ENCODE results near the gene CNEP1R1. TPM values are rescaled to one million over a fixed set of nuclear protein-coding genes. Genes with fewer than 3 reads are reported as not detected.
A peak's percentile ranks its signal among the peaks of the same experiment; 100 is the strongest.

Gene CNEP1R1, protein sequence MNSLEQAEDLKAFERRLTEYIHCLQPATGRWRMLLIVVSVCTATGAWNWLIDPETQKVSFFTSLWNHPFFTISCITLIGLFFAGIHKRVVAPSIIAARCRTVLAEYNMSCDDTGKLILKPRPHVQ
- 10 to 100 TPM; 20.2 to 24.9 TPM for total RNA-seq
- polyA plus RNA-seq (2013, experiment 1 of 2): 24.4 TPM
- polyA plus RNA-seq (2013, experiment 2 of 2): 22.3 TPM
- long read RNA-seq, experiment 1, partial matches to known transcripts: 0 of 3 reads
- long read RNA-seq, experiment 1, other reads (novel, unspliced or antisense): 2 of 3 reads
- long read RNA-seq, experiment 2, transcript CNEP1R1-203 (7 exons, 2,965 nt): minor isoform, 7 of 62 reads
- long read RNA-seq, experiment 2, transcript CNEP1R1-202 (6 exons, 2,117 nt): major isoform, 43 of 62 reads
- long read RNA-seq, experiment 2, partial matches to known transcripts: 5 of 62 reads
- long read RNA-seq, experiment 2, other reads (novel, unspliced or antisense): 6 of 62 reads
- long read RNA-seq, experiment 3, transcript CNEP1R1-202 (6 exons, 2,117 nt): major isoform, 52 of 71 reads
- long read RNA-seq, experiment 3, transcript CNEP1R1-203 (7 exons, 2,965 nt): minor isoform, 14 of 71 reads
- long read RNA-seq, experiment 3, partial matches to known transcripts: 0 of 71 reads
- long read RNA-seq, experiment 3, other reads (novel, unspliced or antisense): 1 of 71 reads
- long read RNA-seq, experiment 4, transcript CNEP1R1-202 (6 exons, 2,117 nt): major isoform, 12 of 17 reads
- long read RNA-seq, experiment 4, partial matches to known transcripts: 2 of 17 reads
- long read RNA-seq, experiment 4, other reads (novel, unspliced or antisense): 0 of 17 reads

DNA sequence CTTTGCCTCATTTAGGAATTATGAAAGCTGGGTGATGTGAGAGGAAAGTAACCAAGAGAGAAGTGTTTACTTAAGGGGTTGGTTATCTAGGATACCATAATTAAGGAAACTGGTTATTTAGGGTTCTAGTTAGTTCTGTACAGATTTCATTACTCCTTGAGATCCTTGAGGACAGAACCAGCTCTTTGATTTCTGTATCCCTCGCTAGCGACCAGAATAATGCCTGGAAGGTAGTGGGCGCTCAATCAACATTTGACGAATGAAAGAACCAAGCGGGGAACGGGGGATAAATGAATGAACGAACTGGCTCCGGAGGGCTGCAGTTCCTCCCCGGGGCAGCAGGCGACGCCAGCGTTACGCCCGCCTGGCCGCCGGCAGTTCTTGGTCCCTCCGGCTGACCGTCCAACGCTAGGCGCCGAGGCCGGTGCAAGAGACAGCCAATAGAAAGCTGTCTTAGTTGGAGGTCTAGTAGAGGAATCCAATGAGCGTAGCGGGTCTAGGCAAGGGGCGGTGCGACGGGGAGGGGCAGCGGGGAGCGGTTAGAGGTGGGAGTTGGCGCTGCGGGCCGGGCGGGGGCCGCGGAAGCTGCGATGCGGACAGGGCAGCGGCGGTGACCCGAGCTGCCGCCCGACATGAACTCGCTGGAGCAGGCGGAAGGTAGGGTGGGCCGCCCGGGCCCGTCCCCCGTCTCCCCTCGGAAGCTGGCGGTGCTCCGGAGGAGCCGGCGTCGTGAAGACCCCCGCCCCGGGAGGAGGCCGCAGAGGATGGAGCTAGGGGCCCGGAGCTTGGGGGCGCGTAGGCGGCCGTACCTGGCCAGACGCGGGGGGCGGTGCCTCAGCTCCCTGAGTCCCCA is at the start of gene CNEP1R1:
CNEP1R1 (plus strand) TSS at position 542 of the 853 bp plus-strand sequence; CDS start at position 633, 91 bp downstream.
- Histone ChIP-seq H3K27me3 (ENCODE audit: control insufficient read depth, insufficient read depth, low read length, poor library complexity, severe bottlenecking) (no peaks in the 10 kb centered on the region), H3K9ac (ENCODE audit: extremely low read depth, low read length, poor library complexity, severe bottlenecking) (peak within 1 kb of the TSS; percentile 54), H3K9me3 (ENCODE audit: control insufficient read depth, low read length) (no peaks in the 10 kb centered on the region), H3K36me3 (ENCODE audit: control insufficient read depth, insufficient read depth, low read length) (peaks cover 25% of the 10 kb centered on the region), H3K4me3 (ENCODE audit: low read length) (peak within 1 kb of the TSS; percentile 91), H3K27ac (ENCODE audit: low read depth, low read length) (no peak within 1 kb of the TSS), H3K4me1 (ENCODE audit: control insufficient read depth, insufficient read depth, low read length) (no peaks in the 10 kb centered on the region)
- Mint-ChIP-seq H3K9me3 (no peaks in the 10 kb centered on the region), H3K27me3 (ENCODE audit: insufficient read depth) (no peaks in the 10 kb centered on the region), H3K4me1 (peaks cover 18% of the 10 kb centered on the region), H3K27ac (peak within 1 kb of the TSS; percentile 74), H3K4me3 (peak within 1 kb of the TSS; percentile 90), H3K36me3 (ENCODE audit: low read depth) (peaks cover 17% of the 10 kb centered on the region)
- WGBS, 2 experiments (ENCODE audit: insufficient coverage in 1 of 2, insufficient read length in 1 of 2): 0% methylated on average over 46 to 65 of the region's 65 CpGs
- TF ChIP-seq, protein P1, sequence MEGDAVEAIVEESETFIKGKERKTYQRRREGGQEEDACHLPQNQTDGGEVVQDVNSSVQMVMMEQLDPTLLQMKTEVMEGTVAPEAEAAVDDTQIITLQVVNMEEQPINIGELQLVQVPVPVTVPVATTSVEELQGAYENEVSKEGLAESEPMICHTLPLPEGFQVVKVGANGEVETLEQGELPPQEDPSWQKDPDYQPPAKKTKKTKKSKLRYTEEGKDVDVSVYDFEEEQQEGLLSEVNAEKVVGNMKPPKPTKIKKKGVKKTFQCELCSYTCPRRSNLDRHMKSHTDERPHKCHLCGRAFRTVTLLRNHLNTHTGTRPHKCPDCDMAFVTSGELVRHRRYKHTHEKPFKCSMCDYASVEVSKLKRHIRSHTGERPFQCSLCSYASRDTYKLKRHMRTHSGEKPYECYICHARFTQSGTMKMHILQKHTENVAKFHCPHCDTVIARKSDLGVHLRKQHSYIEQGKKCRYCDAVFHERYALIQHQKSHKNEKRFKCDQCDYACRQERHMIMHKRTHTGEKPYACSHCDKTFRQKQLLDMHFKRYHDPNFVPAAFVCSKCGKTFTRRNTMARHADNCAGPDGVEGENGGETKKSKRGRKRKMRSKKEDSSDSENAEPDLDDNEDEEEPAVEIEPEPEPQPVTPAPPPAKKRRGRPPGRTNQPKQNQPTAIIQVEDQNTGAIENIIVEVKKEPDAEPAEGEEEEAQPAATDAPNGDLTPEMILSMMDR (conservative IDR thresholded peaks at IDR 0.05): peak; percentile 98
- peak; percentile 99 for DNase-seq

DNA sequence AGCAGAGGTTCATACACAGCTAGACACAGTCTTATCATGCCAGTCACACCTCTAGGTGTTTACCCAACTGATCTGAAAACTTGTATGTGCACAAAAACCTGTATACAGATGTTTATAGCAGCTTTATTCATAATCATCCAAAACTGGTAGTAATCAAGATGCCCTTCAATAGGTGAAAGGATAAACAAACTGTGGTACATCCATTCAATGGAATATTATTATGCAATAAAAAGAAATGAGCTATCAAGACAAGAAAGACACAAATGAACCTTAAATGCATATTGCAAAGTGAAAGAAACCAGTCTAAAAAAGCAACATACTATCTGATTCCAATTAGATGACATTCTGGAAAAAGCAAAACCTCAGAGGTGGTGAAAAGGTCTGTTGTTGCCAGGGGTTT is 47.6 kb upstream of the CNEP1R1 start:
- Mint-ChIP-seq H3K4me3 (no peak overlapping the region), H3K36me3 (ENCODE audit: low read depth) (no peaks in the 10 kb centered on the region), H3K27me3 (ENCODE audit: insufficient read depth) (peaks cover 5% of the 10 kb centered on the region), H3K9me3 (peaks cover 7% of the 10 kb centered on the region), H3K4me1 (no peaks in the 10 kb centered on the region), H3K27ac (no peak overlapping the region)
- Histone ChIP-seq H3K4me3 (ENCODE audit: low read length) (no peak overlapping the region), H3K9me3 (ENCODE audit: control insufficient read depth, low read length) (no peaks in the 10 kb centered on the region), H3K27me3 (ENCODE audit: control insufficient read depth, insufficient read depth, low read length, poor library complexity, severe bottlenecking) (no peaks in the 10 kb centered on the region), H3K36me3 (ENCODE audit: control insufficient read depth, insufficient read depth, low read length) (no peaks in the 10 kb centered on the region), H3K4me1 (ENCODE audit: control insufficient read depth, insufficient read depth, low read length) (no peaks in the 10 kb centered on the region), H3K27ac (ENCODE audit: low read depth, low read length) (no peak overlapping the region), H3K9ac (ENCODE audit: extremely low read depth, low read length, poor library complexity, severe bottlenecking) (no peak overlapping the region)
- TF ChIP-seq, protein P1 (conservative IDR thresholded peaks at IDR 0.05): no peak
- no peak for DNase-seq
